Epithelial cell of esophagus (primary cell): ENCODE results near the gene DCLK2.

Experiments
- DNase-seq: peaks from one replicate; pipeline ENCODE4 v3.0.0; 2010; ENCODE audit warnings: low read depth
- H3K4me3 ChIP-seq: 2 replicates; pipeline ENCODE4 v1.5.1; 2011; ENCODE audit warnings: mild to moderate bottlenecking, low read length, control low read depth
- CTCF ChIP-seq: IDR thresholded peaks from 2 replicates; pipeline ENCODE4 v1.5.1; 2011; ENCODE audit warnings: low read depth, mild to moderate bottlenecking, low read length, control low read depth, inconsistent platforms; ENCODE audit not compliant: insufficient read depth; ENCODE audit errors: missing control alignments

The DCLK2 gene

DNA sequence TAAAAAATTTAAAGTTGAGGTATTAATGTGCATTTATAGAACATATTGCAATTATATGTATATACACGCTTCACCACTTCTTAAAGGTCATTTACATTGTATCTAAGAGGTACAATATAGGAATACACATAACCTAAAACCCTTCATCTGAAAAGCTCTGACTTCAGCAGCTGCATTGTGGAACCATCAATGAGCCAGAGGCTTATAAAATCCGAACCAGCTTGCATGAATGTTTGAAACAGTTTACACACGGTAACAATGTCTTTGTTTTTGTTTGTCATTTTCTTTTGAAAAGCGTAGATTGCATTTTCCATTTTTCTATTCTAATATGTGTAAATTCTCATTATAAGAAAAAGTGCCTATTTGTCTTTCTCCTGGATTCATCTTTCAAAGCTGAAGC lies 221.6 kb downstream of the DCLK2 start:
- TF ChIP-seq CTCF, result no peak
- H3K4me3 ChIP-seq, result no peak overlapping the region
- DNase-seq, result no peak

- no peak for TF ChIP-seq CTCF
- peak; percentile 85 for DNase-seq
- H3K4me3 ChIP-seq, result no peak overlapping the region
Observed at GRCh38 chr4:150302553-150302952, 224.3 kb downstream of the DCLK2 start.

- DNase-seq, result peak; percentile 49
- no peak for TF ChIP-seq CTCF
- no peak overlapping the region for H3K4me3 ChIP-seq
Observed at GRCh38 chr4:150305995-150306394, 227.8 kb downstream of the DCLK2 start.

GRCh38 chr4:150306719-150307118 lies 228.5 kb downstream of the DCLK2 start:
- no peak overlapping the region for H3K4me3 ChIP-seq
- DNase-seq, result no peak
- no peak for TF ChIP-seq CTCF
